Fibroblast of lung (primary cell): ENCODE results near the gene MTNR1A. TPM values are rescaled to one million over a fixed set of nuclear protein-coding genes. Genes with fewer than 3 reads are reported as not detected.

Experiments
- DNase-seq, 2 donors: peaks; one replicate each; pipeline versions ENCODE4 v3.0.0 to v3.0.0-alpha.2; 2010; ENCODE audit warnings: low read depth in 2 of 2
- H2AFZ ChIP-seq: 2 replicates; pipeline ENCODE4 v1.5.1; 2012; ENCODE audit warnings: low read length, control low read depth, inconsistent platforms
- H3K27ac ChIP-seq: 2 replicates; pipeline ENCODE4 v1.5.1; 2011; ENCODE audit warnings: low read length, control low read depth; ENCODE audit not compliant: insufficient read depth
- H3K27me3 ChIP-seq: 2 replicates; pipeline ENCODE4 v1.5.1; 2011; ENCODE audit warnings: mild to moderate bottlenecking, low read length; ENCODE audit not compliant: control insufficient read depth, insufficient read depth
- H3K36me3 ChIP-seq: 2 replicates; pipeline ENCODE4 v1.5.1; 2011; ENCODE audit warnings: low read length; ENCODE audit not compliant: control insufficient read depth, insufficient read depth
- H3K4me1 ChIP-seq: 2 replicates; pipeline ENCODE4 v1.5.1; 2011; ENCODE audit warnings: low read length; ENCODE audit not compliant: control insufficient read depth, insufficient read depth; ENCODE audit errors: extremely low read depth
- H3K4me2 ChIP-seq: 2 replicates; pipeline ENCODE4 v1.5.1; 2011; ENCODE audit warnings: low read length, control low read depth; ENCODE audit not compliant: insufficient read depth; ENCODE audit errors: extremely low read depth
- H3K4me3 ChIP-seq, 4 experiments: fragments of 200-600 bp in 1 of 4; sonication (generic) in 1 of 4; replicated peaks in 1 of 4; 2 replicates each; pipeline ENCODE4 v1.5.1; 2011 to 2016; ENCODE audit warnings: low read length in 4 of 4, low read depth in 3 of 4, mild to moderate bottlenecking in 3 of 4, control low read depth in 2 of 4, inconsistent platforms in 1 of 4, mixed read lengths in 1 of 4; ENCODE audit not compliant: insufficient read depth in 1 of 4; ENCODE audit errors: control extremely low read depth in 1 of 4
- H3K79me2 ChIP-seq: 2 replicates; pipeline ENCODE4 v1.5.1; 2012; ENCODE audit warnings: mild to moderate bottlenecking, low read length, inconsistent platforms; ENCODE audit not compliant: control insufficient read depth, insufficient read depth
- H3K9ac ChIP-seq: 2 replicates; pipeline ENCODE4 v1.5.1; 2011; ENCODE audit warnings: mild to moderate bottlenecking, low read length, control low read depth; ENCODE audit not compliant: insufficient read depth
- H3K9me3 ChIP-seq: 2 replicates; pipeline ENCODE4 v1.5.1; 2012; ENCODE audit warnings: low read depth, low read length; ENCODE audit not compliant: control insufficient read depth, insufficient read depth
- H4K20me1 ChIP-seq: 2 replicates; pipeline ENCODE4 v1.5.1; 2011; ENCODE audit warnings: low read length; ENCODE audit not compliant: control insufficient read depth, insufficient read depth; ENCODE audit errors: extremely low read depth
- EZH2 ChIP-seq: IDR thresholded peaks from 2 replicates; pipeline ENCODE4 v1.5.1; 2012; ENCODE audit warnings: low read length, control low read depth, mild to moderate bottlenecking; ENCODE audit errors: missing control alignments
- polyA plus RNA-seq, 2 donors: library from polyadenylated mRNA; depleted of rRNA in 1 of 2; stranded (reverse) in 1 of 2; unstranded in 1 of 2; fragments of >200 nt; gene quantifications; 2 replicates each; pipeline ENCODE4 v1.2.1, GENCODE V29; 2011 to 2012; ENCODE audit warnings: missing spikeins in 1 of 2
- total RNA-seq: library from RNA; depleted of rRNA; stranded (reverse); fragments of >200 nt; gene quantifications from 2 replicates; pipeline ENCODE4 v1.2.1, GENCODE V29; 2014
- TF ChIP-seq, protein P1 (sequence below), 2 donors: IDR thresholded peaks in 1 of 2; conservative IDR thresholded peaks in 1 of 2; 1 replicate in 1 of 2; 2 replicates in 1 of 2; pipeline ENCODE4 v1.5.1; 2011 to 2012; ENCODE audit warnings: low read length in 2 of 2, control low read depth in 1 of 2, inconsistent platforms in 1 of 2, low read depth in 1 of 2, mild to moderate bottlenecking in 1 of 2

Gene MTNR1A
- total and polyA plus RNA-seq, 2 donors (not counting 1 experiment from before 2014, with no cell fraction given): not detected

DNA sequence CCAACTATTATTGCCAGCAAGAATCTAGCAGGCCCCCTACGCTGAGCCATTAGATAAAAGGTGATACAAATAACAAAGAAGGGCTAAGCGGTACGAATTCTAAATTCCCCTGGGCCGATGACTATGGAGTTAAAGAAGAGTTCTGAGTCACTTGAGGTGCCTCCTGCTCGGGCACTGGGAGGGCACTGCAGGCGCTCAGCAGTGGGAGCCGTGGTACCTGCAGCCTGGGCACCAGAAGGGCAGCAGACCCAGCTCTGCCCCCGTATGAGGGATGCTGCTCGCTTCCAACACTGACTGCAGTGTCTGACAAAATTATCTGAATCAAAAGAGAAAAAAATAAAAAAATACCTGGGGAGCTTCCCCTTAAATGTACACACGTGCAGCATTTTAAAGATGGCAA is 44.1 kb upstream of the MTNR1A start:
- TF ChIP-seq, protein P1, sequence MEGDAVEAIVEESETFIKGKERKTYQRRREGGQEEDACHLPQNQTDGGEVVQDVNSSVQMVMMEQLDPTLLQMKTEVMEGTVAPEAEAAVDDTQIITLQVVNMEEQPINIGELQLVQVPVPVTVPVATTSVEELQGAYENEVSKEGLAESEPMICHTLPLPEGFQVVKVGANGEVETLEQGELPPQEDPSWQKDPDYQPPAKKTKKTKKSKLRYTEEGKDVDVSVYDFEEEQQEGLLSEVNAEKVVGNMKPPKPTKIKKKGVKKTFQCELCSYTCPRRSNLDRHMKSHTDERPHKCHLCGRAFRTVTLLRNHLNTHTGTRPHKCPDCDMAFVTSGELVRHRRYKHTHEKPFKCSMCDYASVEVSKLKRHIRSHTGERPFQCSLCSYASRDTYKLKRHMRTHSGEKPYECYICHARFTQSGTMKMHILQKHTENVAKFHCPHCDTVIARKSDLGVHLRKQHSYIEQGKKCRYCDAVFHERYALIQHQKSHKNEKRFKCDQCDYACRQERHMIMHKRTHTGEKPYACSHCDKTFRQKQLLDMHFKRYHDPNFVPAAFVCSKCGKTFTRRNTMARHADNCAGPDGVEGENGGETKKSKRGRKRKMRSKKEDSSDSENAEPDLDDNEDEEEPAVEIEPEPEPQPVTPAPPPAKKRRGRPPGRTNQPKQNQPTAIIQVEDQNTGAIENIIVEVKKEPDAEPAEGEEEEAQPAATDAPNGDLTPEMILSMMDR (conservative IDR thresholded peaks at IDR 0.05 in 1 of 2, IDR thresholded peaks at IDR 0.05 in 1 of 2; ENCODE audit: low read depth in 1 of 2, low read length in 2 of 2): no peak
- TF ChIP-seq EZH2: no peak
- H4K20me1 ChIP-seq: no peaks in the 10 kb centered on the region
- no peaks in the 10 kb centered on the region for H3K27me3 ChIP-seq
- no peak overlapping the region for H3K27ac ChIP-seq
- no peak overlapping the region for H3K4me2 ChIP-seq
- peaks cover 30% of the 10 kb centered on the region for H3K36me3 ChIP-seq
- no peaks in the 10 kb centered on the region for H3K9me3 ChIP-seq
- no peaks in the 10 kb centered on the region for H3K4me1 ChIP-seq
- H3K79me2 ChIP-seq: no peaks in the 10 kb centered on the region
- DNase-seq: no peak
- no peak overlapping the region for H3K9ac ChIP-seq
- no peak overlapping the region for H2AFZ ChIP-seq
- no peak overlapping the region for H3K4me3 ChIP-seq

DNA sequence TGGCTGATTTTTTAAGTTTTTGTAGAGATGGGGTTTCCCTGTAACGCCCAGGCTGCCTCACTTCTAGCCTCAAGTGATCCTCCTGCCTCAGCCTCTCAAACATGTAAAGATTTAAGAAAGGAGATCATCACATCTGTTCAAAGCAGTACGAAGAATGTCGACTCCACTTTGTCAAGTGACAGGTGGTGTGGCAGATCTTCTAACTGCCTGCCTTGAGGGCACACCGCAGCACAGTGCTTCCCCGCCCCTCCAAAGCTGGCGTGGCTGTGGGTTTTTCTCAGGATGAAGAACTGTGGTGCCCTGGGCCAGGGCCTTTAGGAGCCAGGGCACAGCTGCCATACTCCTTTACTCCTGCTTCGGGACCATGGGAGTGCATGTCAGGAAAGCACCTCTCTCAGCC is 43.3 kb upstream of the MTNR1A start:
- H3K4me1 ChIP-seq: no peaks in the 10 kb centered on the region
- H3K9ac ChIP-seq: no peak overlapping the region
- H3K36me3 ChIP-seq: peaks cover 28% of the 10 kb centered on the region
- H2AFZ ChIP-seq: no peak overlapping the region
- no peaks in the 10 kb centered on the region for H3K27me3 ChIP-seq
- no peaks in the 10 kb centered on the region for H3K9me3 ChIP-seq
- no peaks in the 10 kb centered on the region for H3K79me2 ChIP-seq
- no peak overlapping the region for H3K4me3 ChIP-seq
- TF ChIP-seq EZH2: no peak
- TF ChIP-seq, protein P1 (conservative IDR thresholded peaks at IDR 0.05 in 1 of 2, IDR thresholded peaks at IDR 0.05 in 1 of 2; ENCODE audit: low read depth in 1 of 2, low read length in 2 of 2): no peak
- no peak overlapping the region for H3K27ac ChIP-seq
- H3K4me2 ChIP-seq: no peak overlapping the region
- H4K20me1 ChIP-seq: no peaks in the 10 kb centered on the region
- no peak for DNase-seq

DNA sequence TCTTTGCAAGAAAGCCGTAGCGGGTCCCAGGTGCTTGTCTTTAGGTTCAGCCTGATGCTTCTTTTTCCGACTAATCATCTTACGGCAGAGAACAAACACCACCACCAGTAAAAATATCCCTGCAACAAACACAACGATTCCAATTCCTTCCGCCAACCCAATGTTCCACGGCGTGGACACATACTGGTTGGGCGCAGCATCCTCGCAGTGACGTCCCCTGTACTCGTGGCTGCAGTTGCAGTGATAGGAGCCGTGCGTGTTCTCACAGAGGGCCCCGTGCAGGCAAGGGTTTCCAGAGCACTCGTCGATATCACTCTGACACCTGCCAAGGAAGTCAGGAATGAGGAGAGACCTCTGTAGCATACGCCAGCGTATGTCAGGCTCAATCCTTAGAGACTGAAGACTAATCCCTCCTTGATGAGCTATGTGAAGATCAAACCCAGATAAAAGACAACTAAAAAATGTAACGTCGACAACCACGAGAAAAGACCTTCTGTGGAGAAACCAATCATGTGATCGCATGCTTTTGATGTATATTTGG is 41.6 kb upstream of the MTNR1A start:
- Histone ChIP-seq H3K27me3 (no peaks in the 10 kb centered on the region), H3K4me1 (no peaks in the 10 kb centered on the region), H3K36me3 (peaks cover 23% of the 10 kb centered on the region), H3K4me3 (no peak overlapping the region), H3K79me2 (no peaks in the 10 kb centered on the region), H3K9me3 (no peaks in the 10 kb centered on the region), H3K27ac (no peak overlapping the region), H3K4me2 (no peak overlapping the region), H3K9ac (no peak overlapping the region), H2AFZ (no peak overlapping the region), H4K20me1 (no peaks in the 10 kb centered on the region)
- DNase-seq: no peak
- no peak for TF ChIP-seq EZH2
- TF ChIP-seq, protein P1 (conservative IDR thresholded peaks at IDR 0.05 in 1 of 2, IDR thresholded peaks at IDR 0.05 in 1 of 2; ENCODE audit: low read depth in 1 of 2, low read length in 2 of 2): no peak
